Superior temporal gyrus (tissue), 1 donor: ENCODE measurements around the gene SAMHD1.

Experiments used
- DNase-seq: peaks from one replicate; pipeline ENCODE4 v3.0.0-alpha.2; 2016; ENCODE audit errors: extremely low spot score

Gene SAMHD1

GRCh38 chr20:36873498-36874189, 77.9 kb downstream of the SAMHD1 start:
- no peak for DNase-seq

- no peak for DNase-seq
Observed at GRCh38 chr20:36872852-36873251, 78.7 kb downstream of the SAMHD1 start.

- no peak for DNase-seq
Observed at GRCh38 chr20:36871640-36872570, 79.6 kb downstream of the SAMHD1 start.

GRCh38 chr20:36866681-36867495, 84.6 kb downstream of the SAMHD1 start:
- peak; percentile 62 for DNase-seq

GRCh38 chr20:36866164-36866563, 85.3 kb downstream of the SAMHD1 start:
- DNase-seq = no peak

- no peak for DNase-seq
Observed at GRCh38 chr20:36865861-36866149, 85.7 kb downstream of the SAMHD1 start.

- no peak for DNase-seq
Observed at GRCh38 chr20:36865076-36865860, 86.2 kb downstream of the SAMHD1 start.

GRCh38 chr20:36862857-36863668, 88.4 kb downstream of the SAMHD1 start:
- DNase-seq = no peak

- peak; percentile 93 for DNase-seq
Observed at GRCh38 chr20:36861875-36862801, 89.4 kb downstream of the SAMHD1 start.

- peak; percentile 38 for DNase-seq
Observed at GRCh38 chr20:36861625-36861874, 90.0 kb downstream of the SAMHD1 start.

- no peak for DNase-seq
Observed at GRCh38 chr20:36860811-36861624, 90.5 kb downstream of the SAMHD1 start.

- no peak for DNase-seq
Observed at GRCh38 chr20:36860339-36860738, 91.2 kb downstream of the SAMHD1 start.

GRCh38 chr20:36859700-36860330, 91.7 kb downstream of the SAMHD1 start:
- no peak for DNase-seq

GRCh38 chr20:36859282-36859555, 92.3 kb downstream of the SAMHD1 start:
- DNase-seq = no peak

- DNase-seq = peak; percentile 45
Observed at GRCh38 chr20:36856691-36857635, 94.5 kb downstream of the SAMHD1 start.

- no peak for DNase-seq
Observed at GRCh38 chr20:36856195-36856594, 95.3 kb downstream of the SAMHD1 start.

GRCh38 chr20:36855241-36855657, 96.3 kb downstream of the SAMHD1 start:
- DNase-seq = no peak
